Measurements from ENCODE around the gene CTXN1.

Gene CTXN1

DNA sequence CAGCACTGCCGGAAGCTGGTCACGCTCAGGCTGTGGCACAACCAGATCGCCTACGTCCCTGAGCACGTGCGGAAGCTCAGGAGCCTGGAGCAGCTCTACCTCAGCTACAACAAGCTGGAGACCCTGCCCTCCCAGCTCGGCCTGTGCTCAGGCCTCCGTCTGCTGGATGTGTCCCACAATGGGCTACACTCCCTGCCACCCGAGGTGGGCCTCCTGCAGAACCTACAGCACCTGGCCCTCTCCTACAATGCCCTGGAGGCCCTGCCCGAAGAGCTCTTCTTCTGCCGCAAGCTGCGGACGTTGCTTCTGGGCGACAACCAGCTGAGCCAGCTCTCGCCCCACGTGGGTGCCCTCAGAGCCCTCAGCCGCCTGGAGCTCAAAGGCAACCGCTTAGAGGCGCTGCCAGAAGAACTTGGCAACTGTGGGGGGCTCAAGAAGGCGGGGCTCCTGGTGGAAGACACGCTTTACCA, 25.5 kb downstream of the CTXN1 start:
- H3K4me2 ChIP-seq (ENCODE audit: low read length, poor library complexity, severe bottlenecking), result no peak overlapping the region
- H3K14ac ChIP-seq (ENCODE audit: low read length in 2 of 2), result no peak overlapping the region
- no peak overlapping the region for H3K9ac ChIP-seq (ENCODE audit: low read length)
- H2BK120ac ChIP-seq (ENCODE audit: low read depth, low read length), result no peak overlapping the region
- H2BK15ac ChIP-seq (ENCODE audit: low read depth, poor library complexity, severe bottlenecking), result no peak overlapping the region
- H4K91ac ChIP-seq (ENCODE audit: low read length), result no peak overlapping the region
- no peaks in the 10 kb centered on the region for H3K27me3 ChIP-seq (ENCODE audit: control insufficient read depth in 1 of 2, insufficient read depth in 1 of 2, low read length in 2 of 2)
- no peak overlapping the region for H3K18ac ChIP-seq (ENCODE audit: low read depth in 1 of 2, low read length in 2 of 2)
- H4K8ac ChIP-seq (ENCODE audit: low read length), result no peak overlapping the region
- no peak overlapping the region for H3K4ac ChIP-seq (ENCODE audit: low read depth in 1 of 2, low read length in 2 of 2)
- DNase-seq, result no peak
- peaks cover 27% of the 10 kb centered on the region for H3K79me1 ChIP-seq (replicated peaks; ENCODE audit: low read length, poor library complexity, severe bottlenecking)
- H2AFZ ChIP-seq (ENCODE audit: low read depth, low read length), result no peak overlapping the region
- no peak overlapping the region for H2BK5ac ChIP-seq (ENCODE audit: low read depth, low read length, poor library complexity, severe bottlenecking)
- H3K4me3 ChIP-seq (ENCODE audit: insufficient read depth in 1 of 2, low read depth in 1 of 2, low read length in 2 of 2), result no peak overlapping the region
- 91% methylated on average over 21 of the region's 21 CpGs for WGBS
- H2BK12ac ChIP-seq (ENCODE audit: low read length in 2 of 2), result no peak overlapping the region
- H3K4me1 ChIP-seq (ENCODE audit: control insufficient read depth, insufficient read depth, low read depth, low read length), result peaks cover 21% of the 10 kb centered on the region
- H3K27ac ChIP-seq (ENCODE audit: low read length, poor library complexity, severe bottlenecking), result no peak overlapping the region
- H3K9me3 ChIP-seq (ENCODE audit: control insufficient read depth, low read length), result no peaks in the 10 kb centered on the region
- H3K23ac ChIP-seq (ENCODE audit: low read length in 2 of 2), result no peak overlapping the region
- H2AK5ac ChIP-seq (ENCODE audit: low read length, severe bottlenecking), result no peak overlapping the region
- peaks cover 19 to 40% of the 10 kb centered on the region in 2 experiments for H3K36me3 ChIP-seq (ENCODE audit: control insufficient read depth in 1 of 2, insufficient read depth in 2 of 2, low read depth in 1 of 2, low read length in 2 of 2)

DNA sequence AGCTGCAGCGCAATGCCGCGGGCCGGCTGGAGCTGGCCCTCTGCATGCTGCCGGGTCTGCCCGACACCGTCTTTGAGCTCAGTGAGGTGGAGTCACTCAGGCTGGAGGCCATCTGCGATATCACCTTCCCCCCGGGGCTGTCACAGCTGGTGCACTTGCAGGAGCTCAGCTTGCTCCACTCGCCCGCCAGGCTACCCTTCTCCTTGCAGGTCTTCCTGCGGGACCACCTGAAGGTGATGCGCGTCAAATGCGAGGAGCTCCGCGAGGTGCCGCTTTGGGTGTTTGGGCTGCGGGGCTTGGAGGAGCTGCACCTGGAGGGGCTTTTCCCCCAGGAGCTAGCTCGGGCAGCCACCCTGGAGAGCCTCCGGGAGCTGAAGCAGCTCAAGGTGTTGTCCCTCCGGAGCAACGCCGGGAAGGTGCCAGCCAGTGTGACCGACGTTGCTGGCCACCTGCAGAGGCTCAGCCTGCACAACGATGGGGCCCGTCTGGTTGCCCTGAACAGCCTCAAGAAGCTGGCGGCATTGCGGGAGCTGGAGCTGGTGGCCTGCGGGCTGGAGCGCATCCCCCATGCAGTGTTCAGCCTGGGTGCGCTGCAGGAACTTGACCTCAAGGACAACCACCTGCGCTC, 26.1 kb downstream of the CTXN1 start:
- no peak overlapping the region for H3K18ac ChIP-seq (ENCODE audit: low read depth in 1 of 2, low read length in 2 of 2)
- no peak overlapping the region for H3K14ac ChIP-seq (ENCODE audit: low read length in 2 of 2)
- peaks cover 29% of the 10 kb centered on the region for H3K79me1 ChIP-seq (replicated peaks; ENCODE audit: low read length, poor library complexity, severe bottlenecking)
- H2BK120ac ChIP-seq (ENCODE audit: low read depth, low read length), result no peak overlapping the region
- H3K23ac ChIP-seq (ENCODE audit: low read length in 2 of 2), result no peak overlapping the region
- no peak overlapping the region for H3K4me3 ChIP-seq (ENCODE audit: insufficient read depth in 1 of 2, low read depth in 1 of 2, low read length in 2 of 2)
- H3K9me3 ChIP-seq (ENCODE audit: control insufficient read depth, low read length), result no peaks in the 10 kb centered on the region
- DNase-seq, result no peak
- no peak overlapping the region for H3K4ac ChIP-seq (ENCODE audit: low read depth in 1 of 2, low read length in 2 of 2)
- no peak overlapping the region for H3K4me2 ChIP-seq (ENCODE audit: low read length, poor library complexity, severe bottlenecking)
- no peak overlapping the region for H2AK5ac ChIP-seq (ENCODE audit: low read length, severe bottlenecking)
- H3K4me1 ChIP-seq (ENCODE audit: control insufficient read depth, insufficient read depth, low read depth, low read length), result peaks cover 16% of the 10 kb centered on the region
- H3K9ac ChIP-seq (ENCODE audit: low read length), result no peak overlapping the region
- no peak overlapping the region for H2BK5ac ChIP-seq (ENCODE audit: low read depth, low read length, poor library complexity, severe bottlenecking)
- no peak overlapping the region for H2AFZ ChIP-seq (ENCODE audit: low read depth, low read length)
- no peak overlapping the region for H2BK12ac ChIP-seq (ENCODE audit: low read length in 2 of 2)
- H3K27ac ChIP-seq (ENCODE audit: low read length, poor library complexity, severe bottlenecking), result no peak overlapping the region
- H3K36me3 ChIP-seq (ENCODE audit: control insufficient read depth in 1 of 2, insufficient read depth in 2 of 2, low read depth in 1 of 2, low read length in 2 of 2), result peaks cover 19 to 42% of the 10 kb centered on the region in 2 experiments
- no peaks in the 10 kb centered on the region for H3K27me3 ChIP-seq (ENCODE audit: control insufficient read depth in 1 of 2, insufficient read depth in 1 of 2, low read length in 2 of 2)
- no peak overlapping the region for H4K91ac ChIP-seq (ENCODE audit: low read length)
- no peak overlapping the region for H2BK15ac ChIP-seq (ENCODE audit: low read depth, poor library complexity, severe bottlenecking)
- WGBS, result 95% methylated on average over 34 of the region's 34 CpGs
- no peak overlapping the region for H4K8ac ChIP-seq (ENCODE audit: low read length)

GRCh38 chr19:7898967-7899366, 27.0 kb downstream of the CTXN1 start:
- Histone ChIP-seq H2BK5ac (ENCODE audit: low read depth, low read length, poor library complexity, severe bottlenecking) (no peak overlapping the region), H4K8ac (ENCODE audit: low read length) (no peak overlapping the region), H3K18ac (ENCODE audit: low read depth in 1 of 2, low read length in 2 of 2) (no peak overlapping the region), H3K23ac (ENCODE audit: low read length in 2 of 2) (no peak overlapping the region), H3K36me3 (ENCODE audit: control insufficient read depth in 1 of 2, insufficient read depth in 2 of 2, low read depth in 1 of 2, low read length in 2 of 2) (peaks cover 19 to 43% of the 10 kb centered on the region in 2 experiments), H3K9me3 (ENCODE audit: control insufficient read depth, low read length) (no peaks in the 10 kb centered on the region), H3K4me1 (ENCODE audit: control insufficient read depth, insufficient read depth, low read depth, low read length) (peaks cover 13% of the 10 kb centered on the region), H2BK12ac (ENCODE audit: low read length in 2 of 2) (no peak overlapping the region), H2BK120ac (ENCODE audit: low read depth, low read length) (no peak overlapping the region), H3K27me3 (ENCODE audit: control insufficient read depth in 1 of 2, insufficient read depth in 1 of 2, low read length in 2 of 2) (no peaks in the 10 kb centered on the region), H2AFZ (ENCODE audit: low read depth, low read length) (no peak overlapping the region), H2AK5ac (ENCODE audit: low read length, severe bottlenecking) (no peak overlapping the region), H3K79me1 (replicated peaks; ENCODE audit: low read length, poor library complexity, severe bottlenecking) (peaks cover 34% of the 10 kb centered on the region), H3K4ac (ENCODE audit: low read depth in 1 of 2, low read length in 2 of 2) (no peak overlapping the region), H3K14ac (ENCODE audit: low read length in 2 of 2) (no peak overlapping the region), H2BK15ac (ENCODE audit: low read depth, poor library complexity, severe bottlenecking) (no peak overlapping the region), H4K91ac (ENCODE audit: low read length) (no peak overlapping the region), H3K9ac (ENCODE audit: low read length) (no peak overlapping the region), H3K4me3 (ENCODE audit: insufficient read depth in 1 of 2, low read depth in 1 of 2, low read length in 2 of 2) (no peak overlapping the region), H3K27ac (ENCODE audit: low read length, poor library complexity, severe bottlenecking) (no peak overlapping the region), H3K4me2 (ENCODE audit: low read length, poor library complexity, severe bottlenecking) (no peak overlapping the region)
- DNase-seq, result no peak
- 96% methylated on average over 16 of the region's 16 CpGs for WGBS

- no peaks in the 10 kb centered on the region for H3K9me3 ChIP-seq (ENCODE audit: control insufficient read depth, low read length)
- no peak overlapping the region for H2BK120ac ChIP-seq (ENCODE audit: low read depth, low read length)
- H3K27me3 ChIP-seq (ENCODE audit: control insufficient read depth in 1 of 2, insufficient read depth in 1 of 2, low read length in 2 of 2), result no peaks in the 10 kb centered on the region
- no peak overlapping the region for H4K8ac ChIP-seq (ENCODE audit: low read length)
- H3K4me3 ChIP-seq (ENCODE audit: insufficient read depth in 1 of 2, low read depth in 1 of 2, low read length in 2 of 2), result no peak overlapping the region
- no peak overlapping the region for H3K27ac ChIP-seq (ENCODE audit: low read length, poor library complexity, severe bottlenecking)
- H3K79me1 ChIP-seq (replicated peaks; ENCODE audit: low read length, poor library complexity, severe bottlenecking), result peaks cover 35% of the 10 kb centered on the region
- peaks cover 19 to 43% of the 10 kb centered on the region in 2 experiments for H3K36me3 ChIP-seq (ENCODE audit: control insufficient read depth in 1 of 2, insufficient read depth in 2 of 2, low read depth in 1 of 2, low read length in 2 of 2)
- H3K9ac ChIP-seq (ENCODE audit: low read length), result no peak overlapping the region
- H4K91ac ChIP-seq (ENCODE audit: low read length), result no peak overlapping the region
- H2BK12ac ChIP-seq (ENCODE audit: low read length in 2 of 2), result no peak overlapping the region
- H3K4me2 ChIP-seq (ENCODE audit: low read length, poor library complexity, severe bottlenecking), result no peak overlapping the region
- no peak for DNase-seq
- H2BK5ac ChIP-seq (ENCODE audit: low read depth, low read length, poor library complexity, severe bottlenecking), result no peak overlapping the region
- no peak overlapping the region for H2AK5ac ChIP-seq (ENCODE audit: low read length, severe bottlenecking)
- H3K18ac ChIP-seq (ENCODE audit: low read depth in 1 of 2, low read length in 2 of 2), result no peak overlapping the region
- no peak overlapping the region for H2AFZ ChIP-seq (ENCODE audit: low read depth, low read length)
- no peak overlapping the region for H3K23ac ChIP-seq (ENCODE audit: low read length in 2 of 2)
- peaks cover 12% of the 10 kb centered on the region for H3K4me1 ChIP-seq (ENCODE audit: control insufficient read depth, insufficient read depth, low read depth, low read length)
- H3K4ac ChIP-seq (ENCODE audit: low read depth in 1 of 2, low read length in 2 of 2), result no peak overlapping the region
- H2BK15ac ChIP-seq (ENCODE audit: low read depth, poor library complexity, severe bottlenecking), result no peak overlapping the region
- 91% methylated on average over 11 of the region's 11 CpGs for WGBS
- no peak overlapping the region for H3K14ac ChIP-seq (ENCODE audit: low read length in 2 of 2)
Measured at GRCh38 chr19:7897292-7897691, 28.6 kb downstream of the CTXN1 start.

Measured in mesenchymal stem cell (in vitro differentiated cells and primary cell).